ENCODE data around the gene TSPAN32.
"Not testable (repeated sequence)": the region's sequence is repeated elsewhere in the genome, so short reads cannot be mapped to it uniquely, and the experiment has no call there.

Gene TSPAN32

GRCh38 chr11:2317354-2318050 is 15.7 kb downstream of the TSPAN32 start:
- no peak for DNase-seq

DNA sequence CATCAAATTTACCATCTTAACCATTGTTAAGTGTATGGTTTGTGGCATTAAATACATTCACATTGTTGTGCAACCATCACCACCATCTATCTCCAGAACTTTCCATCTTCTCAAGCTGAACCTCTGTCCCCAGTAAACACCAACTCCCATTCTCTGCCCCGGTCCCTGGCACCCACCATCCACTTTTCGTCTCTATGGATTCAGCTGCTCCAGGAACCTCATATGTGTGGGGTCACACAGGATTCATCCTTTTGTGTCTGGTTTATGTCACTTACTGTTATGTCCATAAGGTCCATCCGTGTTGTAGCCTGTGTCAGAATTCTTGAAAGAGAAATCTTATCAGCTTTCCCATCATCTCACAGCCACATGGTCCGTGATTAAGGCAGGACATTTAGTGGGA is 16.3 kb downstream of the TSPAN32 start:
- no peak for DNase-seq

DNA sequence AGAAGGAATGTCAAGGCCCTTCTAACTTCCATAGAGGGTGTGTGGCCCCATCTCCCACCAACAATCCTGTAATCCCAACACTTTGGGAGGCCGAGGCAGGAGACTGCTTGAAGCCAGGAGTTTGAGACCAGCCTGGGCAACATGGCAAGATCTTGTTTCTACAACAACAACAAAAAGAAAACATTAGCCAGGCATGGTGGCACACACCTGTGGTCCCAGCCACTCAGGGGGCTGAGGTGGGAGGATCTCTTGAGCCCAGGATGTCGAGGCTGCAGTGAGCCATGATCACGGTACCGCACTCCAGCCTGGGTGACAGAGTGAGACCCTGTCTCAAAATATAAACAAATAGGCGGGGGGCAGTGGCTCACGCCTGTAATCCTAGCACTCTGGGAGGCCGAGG is 16.9 kb downstream of the TSPAN32 start:
- DNase-seq = no peak

- DNase-seq = no peak
Observed at GRCh38 chr11:2319791-2320472, 18.1 kb downstream of the TSPAN32 start.

DNA sequence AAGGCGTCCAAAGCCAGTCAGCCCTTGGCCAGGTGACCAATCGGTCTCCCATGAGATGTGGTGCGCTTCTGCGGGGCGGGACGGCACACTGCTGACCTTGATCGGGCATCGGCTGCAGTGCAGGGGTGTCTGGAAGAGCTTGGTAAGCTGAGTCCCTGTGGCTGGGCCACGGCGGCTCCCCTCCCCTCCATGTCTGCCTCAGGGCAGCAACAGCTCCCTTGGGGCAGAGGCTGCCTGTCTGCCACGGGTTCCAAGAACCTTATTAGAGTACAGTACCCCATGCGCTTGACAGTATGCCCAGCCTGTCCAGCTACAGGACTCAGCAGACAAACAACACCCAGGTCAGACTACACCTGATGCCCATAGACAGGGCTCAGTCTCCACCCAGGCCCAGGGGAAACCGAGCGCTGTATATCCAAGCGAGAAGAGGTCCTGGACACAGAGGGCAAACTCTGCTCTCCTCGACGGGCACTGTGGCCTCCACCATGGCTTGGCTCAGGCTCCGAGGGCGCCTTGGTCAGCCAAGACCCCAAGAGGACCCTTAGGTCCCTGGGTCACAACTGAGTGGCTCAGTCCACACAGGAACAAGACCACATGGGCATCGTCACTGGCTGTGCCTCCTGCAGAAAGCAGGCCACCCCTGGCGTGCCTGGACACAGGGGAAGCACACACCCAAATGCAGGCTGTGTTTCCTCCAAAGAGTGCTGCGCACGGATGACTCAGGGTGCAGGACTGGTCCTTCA is 18.9 kb downstream of the TSPAN32 start:
- DNase-seq = no peak

DNA sequence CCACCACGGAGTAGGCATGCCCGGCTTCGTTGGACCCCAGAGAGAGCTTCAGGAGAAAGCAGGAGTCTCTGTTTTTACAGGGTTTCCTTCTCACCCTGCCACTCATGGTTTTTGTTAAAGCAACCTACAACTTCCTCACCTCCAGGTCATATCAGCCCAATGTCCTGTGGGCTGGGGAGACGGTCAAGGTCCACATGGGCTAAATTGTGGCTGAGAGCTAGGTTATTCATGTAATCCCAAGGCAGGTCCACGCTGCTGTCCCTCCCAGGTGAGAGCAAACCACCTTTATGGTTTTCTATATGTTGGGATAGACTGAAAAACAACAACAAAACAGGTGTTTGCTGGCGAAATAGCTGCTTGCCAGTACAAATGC is 19.5 kb downstream of the TSPAN32 start:
- DNase-seq = no peak

DNA sequence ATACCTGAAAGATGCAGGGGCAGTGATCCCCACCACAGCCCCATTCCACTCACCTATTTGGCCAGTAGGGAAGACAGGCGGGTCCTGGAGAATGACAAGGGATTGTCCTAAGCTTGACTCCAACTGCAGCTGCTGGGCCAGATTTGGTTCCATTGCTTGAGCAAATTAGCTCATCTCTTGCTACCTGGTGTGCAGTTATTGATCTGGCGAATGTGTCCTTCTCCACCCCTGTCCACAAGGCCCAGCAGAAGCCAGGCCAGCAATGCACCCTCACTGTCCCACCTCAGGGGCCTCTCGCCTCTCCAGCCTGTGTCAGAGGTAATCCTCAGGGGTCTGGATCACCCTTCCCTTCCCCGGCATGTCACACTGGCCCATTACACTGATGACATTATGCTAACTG is 23.3 kb downstream of the TSPAN32 start:
- DNase-seq = no peak

DNA sequence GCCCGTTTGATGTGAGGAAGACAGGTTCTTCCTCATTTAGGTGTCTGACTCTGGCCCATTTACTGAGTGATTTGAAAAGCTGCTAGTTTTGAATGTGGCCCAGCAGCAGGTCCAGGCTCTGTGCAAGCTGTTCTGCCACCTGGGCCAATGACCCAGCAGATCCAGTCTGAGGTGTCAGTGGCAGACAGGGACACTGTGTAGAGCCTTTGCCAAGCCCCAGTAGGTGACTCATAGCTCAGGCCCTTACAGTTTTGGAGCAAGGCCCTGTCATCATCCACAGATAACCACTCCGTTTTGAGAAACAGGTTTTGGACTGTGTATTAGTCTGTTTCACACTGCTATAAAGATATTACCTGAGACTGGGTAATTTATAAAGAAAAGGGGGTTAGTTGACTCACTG is 23.9 kb downstream of the TSPAN32 start:
- DNase-seq = no peak

DNA sequence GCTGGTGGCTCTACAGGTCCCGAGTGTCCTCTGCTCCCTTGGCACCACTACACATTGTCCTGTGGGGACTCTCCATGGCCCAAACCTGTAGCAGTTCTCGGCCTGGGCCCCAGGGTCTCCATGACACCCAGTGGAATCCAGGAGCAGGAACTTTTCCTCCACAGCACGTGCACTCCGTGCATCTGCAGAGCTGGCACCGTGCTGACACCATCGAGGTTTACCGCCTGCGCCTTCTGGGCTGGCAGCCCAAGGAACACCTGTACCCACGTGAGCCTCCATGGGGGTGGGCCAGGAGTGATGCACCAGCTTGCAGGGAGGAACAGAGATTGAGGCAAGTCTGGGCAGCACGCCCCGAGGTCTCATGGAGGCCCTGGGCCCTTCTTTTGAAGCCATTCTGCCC is 25.2 kb downstream of the TSPAN32 start:
- DNase-seq = no peak

- no peak for DNase-seq
Observed at GRCh38 chr11:2328021-2328420, 26.2 kb downstream of the TSPAN32 start.

DNA sequence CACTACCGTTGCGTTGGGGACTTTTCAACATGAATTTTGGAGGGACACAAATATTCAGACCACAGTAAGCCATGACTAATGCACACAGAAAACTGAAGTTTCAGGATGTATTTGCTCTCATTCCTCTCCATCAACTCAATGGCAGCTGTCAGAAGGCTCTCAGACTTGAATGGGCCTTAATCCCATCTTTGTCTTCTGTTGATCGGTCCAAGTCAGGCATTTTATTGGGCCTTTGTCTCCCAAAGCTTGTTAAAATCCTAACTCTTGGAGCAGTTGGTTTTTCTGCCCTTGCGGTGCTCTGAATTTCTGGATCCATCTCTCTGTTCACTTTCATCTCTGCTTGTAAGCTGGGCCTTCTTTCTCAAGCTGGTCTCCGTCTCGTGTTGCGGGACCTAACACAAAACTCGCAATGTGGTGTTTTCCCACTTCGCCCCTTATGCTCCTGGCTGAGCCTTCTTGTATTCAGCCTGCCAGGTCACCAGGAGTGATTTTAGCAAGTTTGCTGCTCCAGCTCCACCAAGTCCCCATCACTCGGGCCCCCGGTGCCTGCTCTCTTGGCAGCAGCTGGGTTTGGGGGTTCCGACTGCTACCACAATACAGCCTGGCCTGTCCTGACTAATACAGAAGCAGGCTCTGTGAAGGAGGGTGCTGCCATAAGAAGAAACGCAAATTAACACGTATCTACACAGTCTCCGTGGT is 27.0 kb downstream of the TSPAN32 start:
- DNase-seq = no peak

DNA sequence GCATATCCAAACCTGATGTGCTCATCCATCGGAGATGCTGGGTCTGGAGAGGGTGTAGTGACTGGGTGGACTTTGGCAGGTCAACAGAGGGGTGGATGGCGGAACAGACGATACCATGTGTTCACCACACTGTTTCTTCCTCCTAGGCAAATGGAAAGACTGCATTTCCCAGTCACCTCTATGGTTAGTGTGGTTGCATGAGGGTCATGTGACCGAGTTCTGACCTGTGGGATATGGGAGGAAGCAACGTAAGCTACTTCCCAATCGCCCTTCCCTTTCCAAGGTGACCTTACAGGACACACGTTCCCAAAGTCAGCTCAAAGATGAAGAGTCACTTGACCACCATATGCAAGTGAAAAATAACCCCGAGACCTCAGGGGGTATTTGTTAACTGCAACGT is 27.7 kb downstream of the TSPAN32 start:
- no peak for DNase-seq

- no peak for DNase-seq
Observed at GRCh38 chr11:2330696-2331095, 28.9 kb downstream of the TSPAN32 start.

DNA sequence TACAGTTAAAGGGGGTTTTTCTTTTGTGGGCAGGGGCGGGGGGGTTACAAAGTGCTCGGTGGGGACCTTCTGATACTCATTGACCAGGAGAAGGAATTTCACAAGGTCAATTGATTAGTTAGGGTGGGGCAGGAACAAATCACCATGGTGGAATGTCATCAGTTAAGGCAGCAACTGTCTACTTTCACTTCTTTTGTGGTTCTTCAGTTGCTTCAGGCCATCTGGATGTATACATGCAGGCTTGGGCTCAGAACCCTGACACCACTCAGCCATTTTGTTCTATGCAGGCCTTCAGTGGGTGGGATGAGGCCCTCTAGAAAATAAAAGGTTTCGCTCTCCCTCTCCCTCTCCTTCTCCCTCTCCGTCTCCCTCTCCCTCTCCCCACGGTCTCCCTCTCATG is 29.6 kb downstream of the TSPAN32 start:
- no peak for DNase-seq

DNA sequence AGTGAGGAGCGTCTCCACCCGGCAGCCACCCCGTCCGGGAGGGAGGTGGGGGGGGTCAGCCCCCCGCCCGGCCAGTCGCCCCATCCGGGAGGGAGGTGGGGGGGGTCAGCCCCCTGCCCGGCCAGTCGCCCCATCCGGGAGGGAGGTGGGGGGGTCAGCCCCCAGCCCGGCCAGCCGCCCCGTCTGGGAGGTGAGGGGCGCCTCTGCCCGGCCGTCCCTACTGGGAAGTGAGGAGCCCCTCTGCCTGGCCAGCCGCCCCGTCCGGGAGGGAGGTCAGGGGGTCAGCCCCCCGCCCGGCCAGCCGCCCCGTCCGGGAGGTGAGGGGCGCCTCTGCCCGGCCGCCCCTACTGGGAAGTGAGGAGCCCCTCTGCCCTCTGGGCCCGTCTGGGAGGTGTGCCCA is 30.8 kb downstream of the TSPAN32 start:
- not testable (repeated sequence) for DNase-seq

DNA sequence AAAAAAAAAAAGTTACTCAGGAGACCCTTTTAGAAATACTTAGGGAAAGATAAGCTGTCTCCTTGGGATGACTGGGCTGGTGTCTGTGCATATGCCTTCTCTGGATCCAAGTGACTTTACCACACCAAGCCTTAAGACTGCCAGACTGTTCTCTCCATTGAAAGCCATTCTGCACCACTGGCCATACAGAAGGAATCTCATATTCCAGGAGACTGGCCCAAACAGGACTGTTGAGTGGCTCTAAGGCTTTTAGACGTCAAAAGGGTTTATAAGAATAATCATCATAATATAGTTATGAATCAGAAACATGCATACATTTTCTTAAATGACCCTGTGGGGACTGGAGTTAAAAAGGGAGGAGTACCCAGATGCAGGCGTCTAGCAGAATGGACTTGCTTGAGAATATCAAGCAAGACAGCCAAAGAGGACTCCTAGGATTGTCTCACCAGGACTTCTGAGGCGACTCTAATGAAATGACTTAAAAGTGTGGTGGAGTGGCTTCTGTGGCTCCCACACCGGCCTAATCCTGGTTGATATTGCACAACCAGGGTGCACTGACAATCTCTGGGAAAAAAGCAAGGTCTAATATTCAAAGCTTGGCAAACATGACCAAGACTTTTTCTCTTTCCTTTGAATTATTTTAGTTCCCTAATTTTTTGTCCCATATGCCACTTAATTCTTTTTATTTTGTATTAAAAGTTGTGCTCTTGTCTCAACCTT is 31.8 kb downstream of the TSPAN32 start:
- DNase-seq = not testable (repeated sequence)

- not testable (repeated sequence) for DNase-seq
Observed at GRCh38 chr11:2335286-2335685, 33.5 kb downstream of the TSPAN32 start.

DNA sequence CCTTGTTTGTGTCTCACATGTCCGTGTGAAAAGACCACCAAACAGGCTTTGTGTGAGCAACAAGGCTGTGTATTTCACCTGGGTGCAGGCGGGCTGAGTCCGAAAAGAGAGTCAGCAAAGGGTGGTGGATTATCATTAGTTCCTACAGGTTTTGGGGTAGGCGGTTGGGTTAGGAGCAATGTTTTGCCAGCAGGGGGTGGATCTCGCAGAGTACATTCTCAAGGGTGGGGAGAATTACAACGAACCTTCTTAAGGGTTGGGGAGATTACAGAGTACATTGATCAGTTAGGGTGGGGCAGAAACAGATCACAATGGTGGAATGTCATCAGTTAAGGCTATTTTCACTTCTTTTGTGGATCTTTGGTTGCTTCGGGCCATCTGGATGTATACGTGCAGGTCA is 36.9 kb downstream of the TSPAN32 start:
- DNase-seq = not testable (repeated sequence)

- DNase-seq = no peak
Observed at GRCh38 chr11:2342557-2342956, 40.7 kb downstream of the TSPAN32 start.

- DNase-seq = no peak
Observed at GRCh38 chr11:2342981-2343380, 41.2 kb downstream of the TSPAN32 start.

- DNase-seq = no peak
Observed at GRCh38 chr11:2343502-2343901, 41.7 kb downstream of the TSPAN32 start.

GRCh38 chr11:2345050-2345449 is 43.2 kb downstream of the TSPAN32 start:
- DNase-seq = no peak

DNA sequence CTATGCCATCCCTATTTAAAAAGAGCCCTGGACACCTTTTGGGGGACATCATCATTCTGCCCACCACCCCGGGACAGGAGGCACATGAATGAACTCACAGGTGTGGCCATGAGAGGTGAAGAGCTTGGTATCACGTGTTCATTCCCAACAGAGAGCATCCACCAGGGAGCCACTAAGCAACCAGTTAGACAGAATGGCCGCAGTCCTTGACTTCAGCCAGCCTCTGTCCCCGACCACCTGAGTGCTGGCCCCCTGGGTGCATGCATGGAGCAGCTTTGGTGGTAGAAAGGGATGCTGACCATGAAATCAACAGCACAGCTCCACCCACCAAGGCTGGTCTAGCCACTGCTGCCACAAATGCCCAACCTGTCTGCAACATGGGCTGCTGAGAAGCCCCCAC is 44.2 kb downstream of the TSPAN32 start:
- DNase-seq = no peak

Data from SIG-M5 (cell line).